MM.1S (cell line): ENCODE results near the gene CALHM3.

ENCODE experiments used
- CTCF ChIP-seq: fragments of 300-600 bp; sonication (generic); IDR thresholded peaks from 2 replicates; pipeline ENCODE4 v1.5.1; 2016; ENCODE audit warnings: antibody characterized with exemption, low read length, mixed read lengths
- EZH2 ChIP-seq: fragments of 300-600 bp; sonication (generic); optimal IDR thresholded peaks from 2 replicates; pipeline ENCODE3; 2017; ENCODE audit warnings: low read depth, mild to moderate bottlenecking, antibody characterized with exemption, low read length, mixed read lengths

DNA sequence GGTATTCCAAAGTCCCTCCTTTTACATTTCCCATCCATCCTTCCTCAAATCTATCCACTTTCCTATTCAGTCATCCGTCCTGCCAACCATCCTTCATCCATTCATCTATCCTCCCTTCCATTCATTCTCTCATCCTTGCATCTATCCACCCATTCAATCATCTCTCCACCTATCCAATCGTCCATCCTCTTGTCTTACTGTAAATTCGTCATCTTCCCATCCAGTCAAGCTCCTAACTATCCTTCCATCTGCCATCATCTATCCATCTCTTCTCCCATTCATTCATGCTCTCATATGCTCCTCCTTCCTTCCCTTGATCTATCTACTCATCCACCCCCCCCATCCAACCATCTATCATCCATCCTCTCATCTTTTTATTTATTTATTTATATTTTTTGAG, 5.0 kb downstream of the CALHM3 start:
- TF ChIP-seq CTCF: no peak
- no peak for TF ChIP-seq EZH2
